SK-N-SH treated with all-trans-retinoic acid at 6 μM for 48 hours (cell line): ENCODE results near the gene STAT6.
"Not testable (repeated sequence)": the region's sequence is repeated elsewhere in the genome, so short reads cannot be mapped to it uniquely, and the experiment has no call there.

Experiments
- ARNTL ChIP-seq: fragments of 450-650 bp; formaldehyde crosslinking; IDR thresholded peaks from 2 replicates; pipeline ENCODE4 v1.5.0; 2020; ENCODE audit warnings: low read depth, mild to moderate bottlenecking, moderate library complexity, borderline replicate concordance
- CREB5 ChIP-seq: fragments of 250-450 bp; sonication (Bioruptor Pico); IDR thresholded peaks from 2 replicates; pipeline ENCODE4 v1.5.1; 2020; ENCODE audit warnings: low read depth, mild to moderate bottlenecking, moderate library complexity
- GLIS3 ChIP-seq: fragments of 250-450 bp; sonication (Bioruptor Pico); IDR thresholded peaks from 2 replicates; pipeline ENCODE4 v1.5.0; 2020; ENCODE audit warnings: mild to moderate bottlenecking, moderate library complexity
- PATZ1 ChIP-seq: fragments of 250-450 bp; sonication (Bioruptor Pico); IDR thresholded peaks from 2 replicates; pipeline ENCODE4 v1.8.0; 2020; ENCODE audit warnings: mild to moderate bottlenecking, moderate library complexity, borderline replicate concordance
- RARB ChIP-seq: fragments of 250-450 bp; sonication (Bioruptor Pico); IDR thresholded peaks from 2 replicates; pipeline ENCODE4 v1.8.0; 2021; ENCODE audit warnings: mild to moderate bottlenecking, moderate library complexity
- SNAI2 ChIP-seq: fragments of 250-450 bp; sonication (Bioruptor Pico); IDR thresholded peaks from 2 replicates; pipeline ENCODE4 v1.5.0; 2020; ENCODE audit warnings: mild to moderate bottlenecking, moderate library complexity
- ZFP3 ChIP-seq: fragments of 250-450 bp; sonication (Bioruptor Pico); IDR thresholded peaks from 2 replicates; pipeline ENCODE4 v1.5.0; 2020; ENCODE audit warnings: mild to moderate bottlenecking, moderate library complexity
- ZFP30 ChIP-seq: fragments of 450-650 bp; formaldehyde crosslinking; IDR thresholded peaks from 2 replicates; pipeline ENCODE4 v1.5.0; 2022; ENCODE audit warnings: mild to moderate bottlenecking, moderate library complexity
- ZNF565 ChIP-seq: fragments of 450-650 bp; formaldehyde crosslinking; conservative IDR thresholded peaks from 2 replicates; pipeline ENCODE4 v1.5.0; 2020; ENCODE audit warnings: low read depth, mild to moderate bottlenecking, moderate library complexity
- ZNF70 ChIP-seq: fragments of 450-650 bp; formaldehyde crosslinking; IDR thresholded peaks from 2 replicates; pipeline ENCODE4 v1.5.0; 2020; ENCODE audit warnings: mild to moderate bottlenecking, moderate library complexity
- ZNF8 ChIP-seq: fragments of 450-650 bp; formaldehyde crosslinking; IDR thresholded peaks from 2 replicates; pipeline ENCODE4 v1.5.0; 2020; ENCODE audit warnings: mild to moderate bottlenecking, moderate library complexity

- not testable (repeated sequence) for TF ChIP-seq ZFP3; SNAI2; ZNF565; ARNTL; PATZ1 (CRISPR knock-in tag); CREB5 (CRISPR knock-in tag); ZNF8; ZFP30 (CRISPR knock-in tag); RARB (CRISPR knock-in tag); GLIS3 (CRISPR knock-in tag); ZNF70 (CRISPR knock-in tag)
Observed at GRCh38 chr12:57073566-57074450, 37.4 kb downstream of the STAT6 start.
